Neutrophil (primary cell): ENCODE measurements around the gene CLGN.
"Not testable (repeated sequence)": the region's sequence is repeated elsewhere in the genome, so short reads cannot be mapped to it uniquely, and the experiment has no call there.

Experiments
- H3K27ac ChIP-seq: fragments of 200-600 bp; sonication (generic); 2 replicates; pipeline ENCODE4 v1.5.1; 2016; ENCODE audit warnings: mild to moderate bottlenecking, moderate library complexity
- H3K27me3 ChIP-seq: fragments of 200-600 bp; sonication (generic); 2 replicates; pipeline ENCODE4 v1.6.0; 2016; ENCODE audit warnings: mild to moderate bottlenecking
- H3K36me3 ChIP-seq: fragments of 200-600 bp; sonication (generic); 2 replicates; pipeline ENCODE4 v1.5.1; 2017
- H3K4me1 ChIP-seq, 2 experiments: fragments of 200-600 bp in 1 of 2; sonication (generic) in 1 of 2; 1 replicate in 1 of 2; 2 replicates in 1 of 2; pipeline versions ENCODE4 v1.5.1 to v1.6.1; 2013 to 2016; ENCODE audit warnings: low read depth in 1 of 2, low read length in 1 of 2, mild to moderate bottlenecking in 1 of 2, moderate library complexity in 1 of 2; ENCODE audit not compliant: control insufficient read depth in 1 of 2, insufficient read depth in 1 of 2
- H3K4me3 ChIP-seq, 2 experiments: fragments of 200-600 bp in 1 of 2; sonication (generic) in 1 of 2; 1 replicate in 1 of 2; 2 replicates in 1 of 2; pipeline ENCODE4 v1.5.1; 2013 to 2016; ENCODE audit warnings: low read depth in 1 of 2, low read length in 1 of 2, mild to moderate bottlenecking in 1 of 2, moderate library complexity in 1 of 2
- H3K9me3 ChIP-seq: fragments of 200-600 bp; sonication (generic); 2 replicates; pipeline ENCODE4 v1.5.1; 2016
- TF ChIP-seq, protein P1 (sequence below): fragments of 200-600 bp; sonication (generic); IDR thresholded peaks from 2 replicates; pipeline ENCODE4 v1.5.1; 2016; ENCODE audit warnings: antibody characterized with exemption

CLGN gene

DNA sequence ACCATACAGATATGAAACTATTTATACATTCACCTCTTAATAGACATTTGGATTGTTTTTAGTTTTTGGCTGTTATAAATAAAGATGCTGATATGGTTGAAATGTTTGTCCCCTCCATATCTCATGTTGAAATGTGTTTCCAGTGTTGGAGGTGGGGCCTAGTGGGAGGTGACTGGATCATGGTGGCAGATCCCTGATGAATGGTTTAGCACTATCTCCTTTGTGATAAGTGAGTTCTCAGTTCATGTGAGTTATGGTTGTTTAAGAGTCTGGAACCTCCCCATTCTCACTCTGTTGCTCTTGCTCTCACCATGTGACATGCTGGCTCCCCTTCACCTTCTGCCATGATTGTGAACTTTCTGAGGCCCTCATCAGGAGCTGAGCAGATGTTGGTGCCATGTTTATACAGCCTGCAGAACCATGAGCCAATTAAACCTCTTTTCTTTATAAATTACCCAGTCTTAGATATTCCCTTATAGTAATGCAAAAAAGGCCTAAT lies 12.2 kb upstream of the CLGN start:
- no peaks in the 10 kb centered on the region for H3K27me3 ChIP-seq
- TF ChIP-seq, protein P1, sequence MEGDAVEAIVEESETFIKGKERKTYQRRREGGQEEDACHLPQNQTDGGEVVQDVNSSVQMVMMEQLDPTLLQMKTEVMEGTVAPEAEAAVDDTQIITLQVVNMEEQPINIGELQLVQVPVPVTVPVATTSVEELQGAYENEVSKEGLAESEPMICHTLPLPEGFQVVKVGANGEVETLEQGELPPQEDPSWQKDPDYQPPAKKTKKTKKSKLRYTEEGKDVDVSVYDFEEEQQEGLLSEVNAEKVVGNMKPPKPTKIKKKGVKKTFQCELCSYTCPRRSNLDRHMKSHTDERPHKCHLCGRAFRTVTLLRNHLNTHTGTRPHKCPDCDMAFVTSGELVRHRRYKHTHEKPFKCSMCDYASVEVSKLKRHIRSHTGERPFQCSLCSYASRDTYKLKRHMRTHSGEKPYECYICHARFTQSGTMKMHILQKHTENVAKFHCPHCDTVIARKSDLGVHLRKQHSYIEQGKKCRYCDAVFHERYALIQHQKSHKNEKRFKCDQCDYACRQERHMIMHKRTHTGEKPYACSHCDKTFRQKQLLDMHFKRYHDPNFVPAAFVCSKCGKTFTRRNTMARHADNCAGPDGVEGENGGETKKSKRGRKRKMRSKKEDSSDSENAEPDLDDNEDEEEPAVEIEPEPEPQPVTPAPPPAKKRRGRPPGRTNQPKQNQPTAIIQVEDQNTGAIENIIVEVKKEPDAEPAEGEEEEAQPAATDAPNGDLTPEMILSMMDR = no peak

DNA sequence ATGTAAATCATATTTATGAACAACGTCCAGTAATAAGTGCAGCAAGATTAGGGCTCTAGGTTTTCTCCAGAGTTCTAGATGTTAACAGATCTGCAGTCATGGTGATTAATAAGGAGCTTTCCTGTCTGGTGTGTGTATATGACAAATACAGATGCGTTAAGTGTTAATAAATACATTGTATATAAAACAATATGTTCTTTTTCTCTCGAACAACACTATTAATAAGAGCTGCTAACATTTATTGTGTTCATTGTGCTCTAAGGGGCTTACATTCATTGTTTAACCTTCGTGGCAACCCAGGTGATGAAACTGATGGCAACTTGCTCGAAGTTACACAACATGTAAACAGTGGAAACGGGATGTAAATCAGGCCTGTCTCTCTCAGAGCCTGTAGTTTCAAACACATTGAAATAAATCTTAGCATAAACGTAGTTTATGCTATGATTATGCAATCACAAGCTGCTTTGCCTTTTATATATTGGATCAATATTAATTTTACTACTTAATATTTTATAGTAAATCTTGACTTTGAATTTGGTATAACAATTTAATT lies 547 bp upstream of the CLGN start:
- H3K27ac ChIP-seq = no peak overlapping the region
- peak overlapping the region; percentile 61 to 71 for H3K4me3 ChIP-seq
- H3K27me3 ChIP-seq = peaks cover 29% of the 10 kb centered on the region
- H3K9me3 ChIP-seq = no peaks in the 10 kb centered on the region
- TF ChIP-seq, protein P1 = no peak
- H3K4me1 ChIP-seq = peaks cover 17 to 19% of the 10 kb centered on the region in 2 experiments
- no peaks in the 10 kb centered on the region for H3K36me3 ChIP-seq

More for the DNA sequence above, 12.2 kb upstream of the CLGN start:
- H3K4me3 ChIP-seq = no peak overlapping the region
- no peak overlapping the region for H3K27ac ChIP-seq
- no peaks in the 10 kb centered on the region for H3K36me3 ChIP-seq
- no peaks in the 10 kb centered on the region for H3K9me3 ChIP-seq
- no peaks in the 10 kb centered on the region for H3K4me1 ChIP-seq

DNA sequence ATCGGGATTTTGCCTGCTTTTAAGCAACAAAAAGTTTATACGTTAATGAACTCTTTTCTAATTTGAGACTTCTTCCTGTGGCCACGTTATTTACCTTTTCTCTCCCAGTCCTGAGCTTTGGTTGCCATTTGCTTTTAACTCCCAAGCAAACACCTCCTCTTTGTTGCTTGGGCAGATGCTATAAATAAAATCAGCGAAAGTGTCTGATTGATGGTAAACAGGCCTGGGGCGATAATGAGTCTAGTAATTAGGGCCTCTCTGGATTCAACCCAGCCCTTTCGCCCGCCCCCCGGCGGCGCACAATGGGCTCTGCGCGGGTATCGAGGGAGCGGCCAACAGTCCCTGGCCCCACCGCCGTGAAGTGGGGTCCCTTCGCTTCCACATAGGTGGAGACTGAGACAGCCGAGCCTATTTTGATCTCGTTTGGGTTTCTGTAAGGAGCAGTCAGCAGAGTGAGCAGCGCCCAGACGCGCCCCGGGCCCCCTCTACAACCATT lies 790 bp downstream of the CLGN start:
- H3K9me3 ChIP-seq = no peaks in the 10 kb centered on the region
- no peaks in the 10 kb centered on the region for H3K36me3 ChIP-seq
- no peak overlapping the region for H3K27ac ChIP-seq
- peaks cover 29% of the 10 kb centered on the region for H3K27me3 ChIP-seq
- peak overlapping the region; percentile 61 to 71 for H3K4me3 ChIP-seq
- TF ChIP-seq, protein P1 = no peak
- H3K4me1 ChIP-seq = peaks cover 17 to 19% of the 10 kb centered on the region in 2 experiments

DNA sequence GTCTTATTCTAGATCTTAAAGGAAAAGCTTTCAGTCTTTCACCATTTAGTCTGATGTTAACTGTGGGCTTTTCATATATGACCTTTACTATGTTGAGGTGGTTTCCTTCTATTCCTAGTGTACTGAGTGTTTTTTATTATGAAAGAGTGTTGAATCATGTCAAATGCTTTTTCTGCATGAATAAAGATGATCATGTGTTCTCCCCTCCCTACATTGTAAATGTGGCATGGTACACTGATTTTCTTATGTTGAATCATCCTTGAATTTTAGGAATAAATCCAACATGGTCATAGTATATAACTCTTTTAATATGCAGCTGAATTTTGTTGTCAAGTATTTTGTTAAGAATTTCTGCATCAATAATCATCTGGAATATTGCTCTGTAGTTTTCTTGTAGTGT lies 4.3 kb downstream of the CLGN start:
- TF ChIP-seq, protein P1 = no peak
- Histone ChIP-seq H3K4me1 (peaks cover 16 to 17% of the 10 kb centered on the region in 2 experiments), H3K27ac (no peak overlapping the region), H3K9me3 (no peaks in the 10 kb centered on the region), H3K27me3 (peaks cover 25% of the 10 kb centered on the region), H3K4me3 (no peak overlapping the region), H3K36me3 (no peaks in the 10 kb centered on the region)

DNA sequence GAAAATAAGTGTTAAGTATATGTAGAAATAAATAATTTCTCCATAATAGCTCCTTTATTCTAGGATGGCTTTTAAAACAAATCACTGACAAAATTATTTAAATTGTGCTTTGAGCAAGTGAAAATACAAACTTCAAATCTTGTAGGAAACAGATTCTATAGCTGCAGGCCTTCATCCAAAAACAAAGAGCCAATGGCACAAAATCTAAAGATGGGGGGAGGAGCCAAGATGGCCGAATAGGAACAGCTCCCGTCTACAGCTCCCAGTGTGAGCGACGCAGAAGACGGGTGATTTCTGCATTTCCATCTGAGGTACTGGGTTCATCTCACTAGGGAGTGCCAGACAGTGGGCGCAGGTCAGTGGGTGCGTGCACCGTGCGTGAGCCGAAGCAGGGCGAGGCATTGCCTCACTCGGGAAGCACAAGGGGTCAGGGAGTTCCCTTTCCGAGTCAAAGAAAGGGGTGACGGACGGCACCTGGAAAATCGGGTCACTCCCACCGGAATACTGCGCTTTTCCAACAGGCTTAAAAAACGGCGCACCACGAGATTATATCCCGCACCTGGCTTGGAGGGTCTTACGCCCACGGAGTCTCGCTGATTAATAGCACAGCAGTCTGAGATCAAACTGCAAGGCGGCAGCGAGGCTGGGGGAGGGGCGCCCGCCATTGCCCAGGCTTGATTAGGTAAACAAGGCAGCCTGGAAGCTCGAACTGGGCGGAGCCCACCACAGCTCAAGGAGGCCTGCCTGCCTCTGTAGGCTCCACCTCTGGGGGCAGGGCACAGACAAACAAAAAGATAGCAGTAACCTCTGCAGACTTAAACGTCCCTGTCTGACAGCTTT lies 14.1 kb downstream of the CLGN start:
- not testable (repeated sequence) for H3K27ac ChIP-seq, H3K9me3 ChIP-seq, H3K36me3 ChIP-seq, H3K27me3 ChIP-seq, H3K4me3 ChIP-seq, H3K4me1 ChIP-seq

DNA sequence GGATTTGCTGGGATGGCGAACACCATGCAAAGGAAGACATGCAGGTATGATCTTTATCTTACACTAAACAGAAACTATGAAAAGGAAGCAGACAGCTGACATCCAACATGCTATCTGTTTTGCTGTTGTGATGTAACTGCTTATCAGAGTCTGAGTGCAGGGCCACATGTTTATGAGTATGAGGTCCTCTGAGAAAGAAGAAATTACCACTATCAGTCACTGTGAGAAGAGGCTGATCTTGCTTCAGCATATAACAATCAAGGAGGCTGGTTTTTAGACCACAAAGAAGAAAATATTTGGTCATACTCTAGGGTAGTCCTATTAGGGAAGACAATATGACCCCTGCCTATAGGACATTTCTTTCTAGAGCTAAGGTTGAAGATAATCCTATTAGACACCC lies 18.5 kb downstream of the CLGN start:
- no peaks in the 10 kb centered on the region for H3K36me3 ChIP-seq
- no peak overlapping the region for H3K4me3 ChIP-seq
- H3K4me1 ChIP-seq = no peaks in the 10 kb centered on the region
- no peak overlapping the region for H3K27ac ChIP-seq
- TF ChIP-seq, protein P1 = no peak
- no peaks in the 10 kb centered on the region for H3K27me3 ChIP-seq
- no peaks in the 10 kb centered on the region for H3K9me3 ChIP-seq
